OCI-LY3 (cell line): ENCODE results near the gene PRDM16.

Source experiments
- H2AFZ ChIP-seq: fragments of 200-600, 300-600 bp; shearing (Covaris generic); 2 replicates; pipeline ENCODE4 v1.6.0; 2014; ENCODE audit warnings: antibody characterized with exemption, low read depth, low read length
- H3K27ac ChIP-seq: fragments of 200-600, 300-600 bp; sonication (generic); 2 replicates; pipeline ENCODE4 v1.5.1; 2014; ENCODE audit warnings: mild to moderate bottlenecking, low read length, moderate library complexity, mixed read lengths
- H3K27me3 ChIP-seq: fragments of 200-600, 300-600 bp; sonication (generic); 2 replicates; pipeline ENCODE4 v1.6.1; 2014; ENCODE audit warnings: low read depth, low read length, mixed read lengths
- H3K36me3 ChIP-seq: fragments of 200-600, 300-600 bp; sonication (generic); replicated peaks from 2 replicates; pipeline ENCODE3; 2014; ENCODE audit warnings: low read depth, low read length, mixed read lengths
- H3K4me1 ChIP-seq: fragments of 300-600, 200-600 bp; sonication (generic); 2 replicates; pipeline ENCODE4 v1.6.1; 2014; ENCODE audit warnings: low read length, mixed read lengths
- H3K4me2 ChIP-seq: fragments of 200-600, 300-600 bp; sonication (generic); 2 replicates; pipeline ENCODE4 v1.6.1; 2014; ENCODE audit warnings: low read length, mixed read lengths
- H3K4me3 ChIP-seq: fragments of 300-600, 200-600 bp; sonication (generic); 2 replicates; pipeline ENCODE4 v1.5.1; 2014; ENCODE audit warnings: antibody characterized with exemption, mild to moderate bottlenecking, low read length, moderate library complexity
- H3K79me2 ChIP-seq: fragments of 300-600, 200-600 bp; shearing (Covaris generic); 2 replicates; pipeline ENCODE4 v1.6.1; 2014; ENCODE audit warnings: mild to moderate bottlenecking, low read length, mixed read lengths
- H3K9ac ChIP-seq: fragments of 300-600, 200-600 bp; shearing (Covaris generic); 2 replicates; pipeline ENCODE4 v1.6.0; 2014; ENCODE audit warnings: mild to moderate bottlenecking, low read length, moderate library complexity
- H3K9me3 ChIP-seq: fragments of 200-600, 300-600 bp; shearing (Covaris generic); 2 replicates; pipeline ENCODE4 v1.6.1; 2014; ENCODE audit warnings: low read length, mixed read lengths; ENCODE audit not compliant: insufficient read depth
- H4K20me1 ChIP-seq: fragments of 200-600, 300-600 bp; sonication (generic); 2 replicates; pipeline ENCODE4 v1.6.1; 2016; ENCODE audit warnings: low read length, mixed read lengths; ENCODE audit not compliant: insufficient read depth
- CTCF ChIP-seq: fragments of 200-600, 300-600 bp; sonication (generic); IDR thresholded peaks from 2 replicates; pipeline ENCODE4 v1.5.1; 2014; ENCODE audit warnings: antibody characterized with exemption, low read length, low read depth
- EZH2phosphoT487 ChIP-seq: fragments of 200-600 bp; shearing (Covaris generic); IDR thresholded peaks from 2 replicates; pipeline ENCODE4 v1.6.1; 2018; ENCODE audit warnings: antibody characterized with exemption, mixed run types, low read depth

Gene PRDM16

GRCh38 chr1:3375245-3375644, 306.2 kb downstream of the PRDM16 start:
- no peak overlapping the region for H3K27ac ChIP-seq
- H3K27me3 ChIP-seq, result no peaks in the 10 kb centered on the region
- H3K79me2 ChIP-seq, result no peaks in the 10 kb centered on the region
- H2AFZ ChIP-seq, result no peak overlapping the region
- H4K20me1 ChIP-seq, result no peaks in the 10 kb centered on the region
- no peaks in the 10 kb centered on the region for H3K4me1 ChIP-seq
- H3K36me3 ChIP-seq, result no peaks in the 10 kb centered on the region
- TF ChIP-seq EZH2phosphoT487, result no peak
- TF ChIP-seq CTCF, result no peak
- no peak overlapping the region for H3K4me2 ChIP-seq
- H3K4me3 ChIP-seq, result no peak overlapping the region
- H3K9ac ChIP-seq, result no peak overlapping the region
- H3K9me3 ChIP-seq, result no peaks in the 10 kb centered on the region

GRCh38 chr1:3377166-3377565, 308.2 kb downstream of the PRDM16 start:
- H3K4me2 ChIP-seq, result no peak overlapping the region
- H3K4me3 ChIP-seq, result no peak overlapping the region
- TF ChIP-seq CTCF (no peak), EZH2phosphoT487 (no peak)
- H2AFZ ChIP-seq, result no peak overlapping the region
- no peaks in the 10 kb centered on the region for H3K9me3 ChIP-seq
- no peak overlapping the region for H3K9ac ChIP-seq
- no peaks in the 10 kb centered on the region for H3K79me2 ChIP-seq
- H3K27me3 ChIP-seq, result no peaks in the 10 kb centered on the region
- no peak overlapping the region for H3K27ac ChIP-seq
- no peaks in the 10 kb centered on the region for H4K20me1 ChIP-seq
- H3K36me3 ChIP-seq, result no peaks in the 10 kb centered on the region
- no peaks in the 10 kb centered on the region for H3K4me1 ChIP-seq

- Histone ChIP-seq H3K9me3 (no peaks in the 10 kb centered on the region), H3K9ac (no peak overlapping the region), H3K79me2 (no peaks in the 10 kb centered on the region), H3K4me1 (no peaks in the 10 kb centered on the region), H3K36me3 (no peaks in the 10 kb centered on the region), H4K20me1 (no peaks in the 10 kb centered on the region), H2AFZ (no peak overlapping the region), H3K4me3 (no peak overlapping the region), H3K27me3 (no peaks in the 10 kb centered on the region), H3K27ac (no peak overlapping the region), H3K4me2 (no peak overlapping the region)
- TF ChIP-seq EZH2phosphoT487 (no peak), CTCF (no peak)
These were observed 308.7 kb downstream of the PRDM16 start for GRCh38 chr1:3377604-3378279.

GRCh38 chr1:3378411-3379208, 309.6 kb downstream of the PRDM16 start:
- TF ChIP-seq CTCF (no peak), EZH2phosphoT487 (no peak)
- Histone ChIP-seq H3K4me1 (no peaks in the 10 kb centered on the region), H3K4me2 (no peak overlapping the region), H3K4me3 (no peak overlapping the region), H3K27ac (no peak overlapping the region), H3K27me3 (no peaks in the 10 kb centered on the region), H3K79me2 (no peaks in the 10 kb centered on the region), H3K9me3 (no peaks in the 10 kb centered on the region), H3K9ac (no peak overlapping the region), H3K36me3 (no peaks in the 10 kb centered on the region), H2AFZ (no peak overlapping the region), H4K20me1 (no peaks in the 10 kb centered on the region)
